NCI-H2029 (cell line): Measurements from ENCODE around the gene FRAS1.

Experiments
- DNase-seq: peaks from one replicate; lab custom pipeline; 2025; lab: John Stamatoyannopoulos, UW

FRAS1 gene

GRCh38 chr4:78100060-78100459 is 42.9 kb downstream of the FRAS1 start:
- no peak for DNase-seq

- DNase-seq, result no peak
Observed at GRCh38 chr4:78119698-78120097, 62.6 kb downstream of the FRAS1 start.

GRCh38 chr4:78120144-78120880 is 63.2 kb downstream of the FRAS1 start:
- no peak for DNase-seq

DNA sequence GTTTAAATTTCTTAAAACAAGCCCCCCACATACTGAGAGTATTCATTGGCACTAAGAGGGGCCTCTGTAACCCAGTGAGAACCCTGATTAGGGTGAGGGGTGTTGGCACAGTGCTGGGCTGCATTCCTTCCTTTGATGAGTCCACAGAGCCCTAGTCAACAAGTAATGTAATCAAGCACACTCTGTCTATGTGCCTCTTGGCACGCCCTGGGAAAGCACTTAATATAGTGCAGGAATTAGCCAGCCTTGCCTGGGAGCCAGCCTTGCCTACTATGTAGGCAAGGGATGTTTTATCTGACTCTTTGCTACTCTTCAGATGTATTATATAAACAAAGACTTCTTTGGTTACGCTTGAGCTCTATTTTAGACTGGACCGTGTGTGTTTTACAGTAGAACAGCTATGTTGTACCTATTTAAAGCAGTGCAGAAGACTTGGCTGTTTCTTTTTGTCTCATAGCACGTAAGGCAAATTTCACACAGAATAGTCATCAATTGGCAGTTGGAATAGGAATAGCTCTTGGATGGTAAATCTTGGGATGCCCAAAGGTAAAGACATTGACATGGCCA is 64.3 kb downstream of the FRAS1 start:
- peak; percentile 21 for DNase-seq

DNA sequence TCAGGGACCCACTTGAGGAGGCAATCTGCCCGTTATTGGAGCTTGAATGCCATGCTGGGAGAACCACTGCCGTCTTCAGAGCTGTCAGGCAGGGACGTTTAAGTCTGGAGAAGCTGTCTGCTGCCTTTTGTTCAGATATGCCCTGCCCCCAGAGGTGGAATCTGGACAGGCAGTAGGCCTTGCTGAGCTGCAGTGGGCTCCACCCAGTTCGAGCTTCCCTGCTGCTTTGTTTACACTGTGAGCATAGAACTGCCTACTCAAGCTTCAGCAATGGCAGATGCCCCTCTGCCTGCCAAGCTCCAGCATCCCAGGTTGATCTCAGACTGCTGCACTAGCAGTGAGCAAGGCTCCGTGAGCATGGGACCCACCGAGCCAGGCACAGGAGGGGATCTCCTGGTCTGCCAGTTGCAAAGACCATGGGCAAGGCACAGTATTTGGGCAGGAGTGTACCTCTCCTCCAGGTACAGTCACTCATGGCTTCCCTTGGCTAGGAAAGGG is 68.8 kb downstream of the FRAS1 start:
- peak; percentile 42 for DNase-seq

- no peak for DNase-seq
Observed at GRCh38 chr4:78129383-78130108, 72.4 kb downstream of the FRAS1 start.

GRCh38 chr4:78131403-78131802 is 74.3 kb downstream of the FRAS1 start:
- no peak for DNase-seq

- DNase-seq, result no peak
Observed at GRCh38 chr4:78136109-78137081, 79.3 kb downstream of the FRAS1 start.

DNA sequence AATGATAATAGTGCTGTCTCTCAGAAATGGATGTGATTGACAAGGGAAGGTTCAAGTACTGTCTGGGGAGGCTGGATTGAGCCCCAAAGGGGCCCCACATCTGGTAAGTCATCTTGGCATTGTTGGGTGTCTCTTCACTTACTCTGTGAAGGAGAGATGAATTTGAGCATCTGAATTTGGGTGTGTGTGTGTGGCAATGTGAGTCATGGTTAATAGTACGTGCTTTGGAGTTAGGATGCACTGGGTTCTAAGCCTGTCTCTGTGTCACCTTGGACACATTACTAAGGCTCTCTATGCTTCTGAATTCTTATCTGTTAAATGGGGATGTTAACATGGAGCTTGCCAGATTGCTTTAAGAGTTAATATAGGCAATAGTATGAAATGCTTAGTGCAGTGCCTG is 80.4 kb downstream of the FRAS1 start:
- DNase-seq, result no peak

- DNase-seq, result no peak
Observed at GRCh38 chr4:78138252-78138651, 81.1 kb downstream of the FRAS1 start.

DNA sequence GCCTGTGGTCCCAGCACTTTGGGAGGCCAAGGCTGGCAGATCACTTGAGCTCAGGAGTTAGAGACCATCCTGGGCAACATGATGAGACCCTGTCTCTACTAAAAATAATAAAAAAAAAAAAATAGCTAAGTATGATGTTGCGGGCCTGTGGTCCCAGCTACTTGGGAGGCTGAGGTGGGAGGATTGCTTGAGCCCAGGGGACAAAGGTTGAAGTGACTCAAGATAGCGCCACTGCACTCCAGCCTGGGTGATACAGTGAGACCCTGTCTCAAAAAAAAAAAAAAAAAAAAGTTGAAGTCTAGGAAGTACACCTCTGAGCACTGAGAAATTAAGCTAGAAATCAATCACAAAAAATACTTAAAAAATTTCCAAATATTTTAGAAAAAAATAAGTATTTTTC is 86.5 kb downstream of the FRAS1 start:
- no peak for DNase-seq

GRCh38 chr4:78145008-78145407 is 87.9 kb downstream of the FRAS1 start:
- no peak for DNase-seq

GRCh38 chr4:78145622-78146021 is 88.5 kb downstream of the FRAS1 start:
- DNase-seq, result no peak

- no peak for DNase-seq
Observed at GRCh38 chr4:78149751-78150542, 92.8 kb downstream of the FRAS1 start.

GRCh38 chr4:78150543-78150864 is 93.4 kb downstream of the FRAS1 start:
- DNase-seq, result no peak

- no peak for DNase-seq
Observed at GRCh38 chr4:78152795-78153194, 95.7 kb downstream of the FRAS1 start.

GRCh38 chr4:78154972-78155590 is 98.0 kb downstream of the FRAS1 start:
- DNase-seq, result no peak

GRCh38 chr4:78155616-78156105 is 98.5 kb downstream of the FRAS1 start:
- no peak for DNase-seq

GRCh38 chr4:78156520-78156919 is 99.4 kb downstream of the FRAS1 start:
- DNase-seq, result no peak

DNA sequence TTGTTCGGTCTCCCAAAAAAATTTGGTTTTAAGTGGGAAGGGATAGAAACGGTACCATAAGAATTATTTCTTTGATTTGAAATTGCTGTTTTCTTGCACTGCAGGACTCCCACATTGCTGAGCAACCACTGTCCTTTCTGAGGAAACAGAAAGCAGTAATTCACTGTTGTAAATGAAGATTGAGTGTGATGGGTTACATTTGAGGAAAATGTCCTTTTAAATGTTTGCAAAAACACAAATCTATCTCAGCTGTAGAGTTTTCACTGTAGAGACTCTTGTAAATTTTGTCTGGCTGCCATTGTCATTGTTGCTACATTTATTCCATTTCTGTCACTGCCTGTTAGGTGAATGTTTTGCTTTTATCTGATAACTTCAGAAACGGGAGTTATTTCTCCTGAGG is 105.2 kb downstream of the FRAS1 start:
- no peak for DNase-seq

- no peak for DNase-seq
Observed at GRCh38 chr4:78162821-78163220, 105.7 kb downstream of the FRAS1 start.
